ENCODE data around the gene RAPGEF3.

RAPGEF3 gene

GRCh38 chr12:47742253-47742825, 16.3 kb downstream of the RAPGEF3 start:
- DNase-seq (ENCODE audit: low read depth): peak; percentile 65

- peak; percentile 31 for DNase-seq (ENCODE audit: low read depth)
These were observed 17.4 kb downstream of the RAPGEF3 start for GRCh38 chr12:47741340-47741703.

GRCh38 chr12:47740606-47741339, 17.9 kb downstream of the RAPGEF3 start:
- DNase-seq (ENCODE audit: low read depth): no peak

- no peak for DNase-seq (ENCODE audit: low read depth)
These were observed 18.7 kb downstream of the RAPGEF3 start for GRCh38 chr12:47739979-47740378.

- DNase-seq (ENCODE audit: low read depth): no peak
These were observed 19.4 kb downstream of the RAPGEF3 start for GRCh38 chr12:47739297-47739696.

- DNase-seq (ENCODE audit: low read depth): no peak
These were observed 20.6 kb downstream of the RAPGEF3 start for GRCh38 chr12:47737936-47738594.

- no peak for DNase-seq (ENCODE audit: low read depth)
These were observed 21.6 kb downstream of the RAPGEF3 start for GRCh38 chr12:47736877-47737676.

GRCh38 chr12:47736216-47736615, 22.5 kb downstream of the RAPGEF3 start:
- DNase-seq (ENCODE audit: low read depth): no peak

- no peak for DNase-seq (ENCODE audit: low read depth)
These were observed 23.0 kb downstream of the RAPGEF3 start for GRCh38 chr12:47735649-47736048.

GRCh38 chr12:47734725-47735480, 23.8 kb downstream of the RAPGEF3 start:
- no peak for DNase-seq (ENCODE audit: low read depth)

GRCh38 chr12:47733142-47733541, 25.5 kb downstream of the RAPGEF3 start:
- DNase-seq (ENCODE audit: low read depth): no peak

GRCh38 chr12:47732504-47732903, 26.2 kb downstream of the RAPGEF3 start:
- no peak for DNase-seq (ENCODE audit: low read depth)

GRCh38 chr12:47731723-47732122, 27.0 kb downstream of the RAPGEF3 start:
- no peak for DNase-seq (ENCODE audit: low read depth)

- no peak for DNase-seq (ENCODE audit: low read depth)
These were observed 28.3 kb downstream of the RAPGEF3 start for GRCh38 chr12:47730341-47730744.

GRCh38 chr12:47729233-47729632, 29.4 kb downstream of the RAPGEF3 start:
- no peak for DNase-seq (ENCODE audit: low read depth)

- DNase-seq (ENCODE audit: low read depth): no peak
These were observed 32.8 kb downstream of the RAPGEF3 start for GRCh38 chr12:47725893-47726292.

- DNase-seq (ENCODE audit: low read depth): no peak
These were observed 33.4 kb downstream of the RAPGEF3 start, which contains the start of gene ENDOU for GRCh38 chr12:47725091-47725772. Gene ENDOU (minus strand): TSS chr12:47725490. CDS start chr12:47725413, 77 bp downstream.

GRCh38 chr12:47722941-47723631, 35.6 kb downstream of the RAPGEF3 start:
- DNase-seq (ENCODE audit: low read depth): no peak

GRCh38 chr12:47722136-47722834, 36.4 kb downstream of the RAPGEF3 start:
- DNase-seq (ENCODE audit: low read depth): no peak

GRCh38 chr12:47721431-47721973, 37.2 kb downstream of the RAPGEF3 start:
- DNase-seq (ENCODE audit: low read depth): no peak

Measured in activated T-helper 9 cell treated with anti-CD3 and anti-CD28 coated beads, Interleukin-2, amount 50 U/mL, for 16 hours (primary cell).